Measurements from ENCODE around the gene LRP2BP.

The LRP2BP gene

DNA sequence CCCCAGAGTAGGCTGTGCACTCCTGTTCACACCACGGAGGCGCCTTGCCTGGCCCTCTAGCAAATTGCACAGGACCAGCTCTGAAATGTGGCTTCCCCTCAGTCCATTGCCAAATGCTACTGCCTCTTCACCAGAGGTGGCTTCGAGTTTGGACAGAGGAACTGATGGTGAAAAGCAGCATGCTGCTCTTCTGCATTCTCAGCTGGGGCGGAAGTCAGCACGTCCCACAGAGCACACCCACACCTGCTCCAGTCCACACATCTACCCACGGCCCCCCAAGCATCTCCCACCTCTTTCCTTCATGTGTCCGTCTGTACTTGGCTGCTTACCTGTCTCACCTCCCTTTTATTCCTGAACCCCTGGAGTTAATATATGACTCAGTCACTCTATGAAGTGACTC lies 43.5 kb downstream of the LRP2BP start:
- no peak overlapping the region for H3K4me3 ChIP-seq (ENCODE audit: low read depth, low read length)
- TF ChIP-seq, protein P1, sequence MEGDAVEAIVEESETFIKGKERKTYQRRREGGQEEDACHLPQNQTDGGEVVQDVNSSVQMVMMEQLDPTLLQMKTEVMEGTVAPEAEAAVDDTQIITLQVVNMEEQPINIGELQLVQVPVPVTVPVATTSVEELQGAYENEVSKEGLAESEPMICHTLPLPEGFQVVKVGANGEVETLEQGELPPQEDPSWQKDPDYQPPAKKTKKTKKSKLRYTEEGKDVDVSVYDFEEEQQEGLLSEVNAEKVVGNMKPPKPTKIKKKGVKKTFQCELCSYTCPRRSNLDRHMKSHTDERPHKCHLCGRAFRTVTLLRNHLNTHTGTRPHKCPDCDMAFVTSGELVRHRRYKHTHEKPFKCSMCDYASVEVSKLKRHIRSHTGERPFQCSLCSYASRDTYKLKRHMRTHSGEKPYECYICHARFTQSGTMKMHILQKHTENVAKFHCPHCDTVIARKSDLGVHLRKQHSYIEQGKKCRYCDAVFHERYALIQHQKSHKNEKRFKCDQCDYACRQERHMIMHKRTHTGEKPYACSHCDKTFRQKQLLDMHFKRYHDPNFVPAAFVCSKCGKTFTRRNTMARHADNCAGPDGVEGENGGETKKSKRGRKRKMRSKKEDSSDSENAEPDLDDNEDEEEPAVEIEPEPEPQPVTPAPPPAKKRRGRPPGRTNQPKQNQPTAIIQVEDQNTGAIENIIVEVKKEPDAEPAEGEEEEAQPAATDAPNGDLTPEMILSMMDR (IDR thresholded peaks at IDR 0.05; ENCODE audit: low read depth, low read length): no peak

DNA sequence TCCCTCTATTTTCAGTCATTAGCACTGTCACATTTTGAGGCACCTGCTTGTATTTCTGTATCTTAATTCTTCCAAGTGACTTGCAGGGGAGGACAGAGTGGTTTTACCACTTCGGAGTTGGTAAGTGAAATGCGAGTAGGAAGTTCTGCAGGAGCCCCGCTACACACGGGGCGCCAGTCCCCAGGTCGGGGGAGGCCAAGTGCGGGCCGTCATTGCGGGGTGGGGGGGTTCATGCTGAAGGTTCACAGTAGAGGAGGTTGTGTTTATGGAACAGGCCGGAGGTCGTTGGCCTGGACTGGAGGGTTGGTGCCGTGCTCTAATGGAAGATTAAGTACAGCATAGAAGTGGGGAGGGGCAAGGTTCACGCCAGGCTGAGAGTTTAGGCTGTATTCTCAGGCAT lies 44.0 kb downstream of the LRP2BP start:
- no peak overlapping the region for H3K4me3 ChIP-seq (ENCODE audit: low read depth, low read length)
- TF ChIP-seq, protein P1 (IDR thresholded peaks at IDR 0.05; ENCODE audit: low read depth, low read length): no peak

DNA sequence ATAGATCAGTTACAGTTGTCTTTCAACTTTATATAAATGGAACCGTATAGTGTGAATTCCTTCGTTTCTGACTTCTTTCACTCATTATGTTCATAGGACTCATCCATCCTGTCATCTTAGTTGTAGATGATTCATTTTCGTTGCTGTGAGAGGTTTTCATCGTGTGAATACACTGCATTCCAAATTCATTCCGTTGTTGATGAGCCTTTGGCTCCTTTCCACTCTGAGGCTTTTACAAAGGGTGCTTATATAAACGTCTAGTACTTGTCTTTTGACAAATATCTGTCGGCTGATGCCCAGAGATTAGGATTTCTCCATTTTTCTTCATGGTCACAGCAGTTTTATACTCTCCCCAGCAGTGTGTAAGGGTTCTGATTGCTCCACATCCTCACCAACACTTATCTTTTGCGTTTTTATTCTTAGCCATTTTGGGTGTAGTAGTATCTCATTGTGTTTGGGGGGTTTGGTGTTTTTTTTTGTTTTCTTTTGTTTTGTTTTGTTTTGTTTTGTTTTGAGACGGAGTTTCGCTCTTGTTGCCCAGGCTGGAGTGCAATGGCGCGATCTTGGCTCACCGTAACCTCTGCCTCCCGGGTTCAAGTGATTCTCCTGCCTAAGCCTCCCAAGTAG lies 48.6 kb downstream of the LRP2BP start:
- TF ChIP-seq, protein P1 (IDR thresholded peaks at IDR 0.05; ENCODE audit: low read depth, low read length): no peak

DNA sequence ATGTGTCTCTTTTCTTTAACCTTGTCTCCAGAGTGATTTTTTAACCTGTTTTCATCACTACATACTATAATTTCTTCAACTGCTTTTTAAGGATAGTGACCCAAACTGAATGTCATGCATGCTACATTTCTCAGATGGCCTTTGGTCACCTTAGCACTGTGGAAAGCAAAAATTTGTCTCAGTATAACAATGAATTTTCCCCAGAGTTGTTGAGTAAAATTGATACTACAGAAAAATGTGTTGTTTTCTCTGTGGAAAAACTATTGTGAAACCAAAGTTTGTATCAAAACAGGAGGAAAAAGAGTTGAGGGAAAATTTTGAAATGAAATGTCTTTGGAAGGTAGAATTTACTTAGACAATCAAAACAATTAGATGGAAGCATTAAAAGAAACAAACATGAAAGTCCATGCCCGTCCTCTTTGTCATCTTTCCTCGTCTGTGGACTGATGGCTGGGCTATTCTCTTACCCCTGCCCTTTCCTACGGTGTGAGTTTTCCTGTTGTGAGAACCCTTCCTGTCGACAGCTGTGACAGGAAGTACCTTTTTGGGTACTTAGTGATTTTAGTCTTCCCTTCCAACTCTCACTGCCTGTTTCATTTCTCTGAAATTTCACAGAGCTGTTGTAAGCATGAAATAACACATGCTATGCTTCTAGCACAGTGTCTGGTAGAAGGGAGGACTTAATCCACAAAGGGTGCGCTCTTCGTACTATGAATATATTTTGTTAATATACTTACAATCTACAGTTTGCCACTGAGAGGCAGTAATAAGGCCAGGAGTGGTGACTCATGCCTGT lies 50.8 kb downstream of the LRP2BP start:
- no peak overlapping the region for H3K4me3 ChIP-seq (ENCODE audit: low read depth, low read length)
- TF ChIP-seq, protein P1 (IDR thresholded peaks at IDR 0.05; ENCODE audit: low read depth, low read length): no peak

More for the DNA sequence above, 48.6 kb downstream of the LRP2BP start:
- H3K4me3 ChIP-seq (ENCODE audit: low read depth, low read length): no peak overlapping the region

DNA sequence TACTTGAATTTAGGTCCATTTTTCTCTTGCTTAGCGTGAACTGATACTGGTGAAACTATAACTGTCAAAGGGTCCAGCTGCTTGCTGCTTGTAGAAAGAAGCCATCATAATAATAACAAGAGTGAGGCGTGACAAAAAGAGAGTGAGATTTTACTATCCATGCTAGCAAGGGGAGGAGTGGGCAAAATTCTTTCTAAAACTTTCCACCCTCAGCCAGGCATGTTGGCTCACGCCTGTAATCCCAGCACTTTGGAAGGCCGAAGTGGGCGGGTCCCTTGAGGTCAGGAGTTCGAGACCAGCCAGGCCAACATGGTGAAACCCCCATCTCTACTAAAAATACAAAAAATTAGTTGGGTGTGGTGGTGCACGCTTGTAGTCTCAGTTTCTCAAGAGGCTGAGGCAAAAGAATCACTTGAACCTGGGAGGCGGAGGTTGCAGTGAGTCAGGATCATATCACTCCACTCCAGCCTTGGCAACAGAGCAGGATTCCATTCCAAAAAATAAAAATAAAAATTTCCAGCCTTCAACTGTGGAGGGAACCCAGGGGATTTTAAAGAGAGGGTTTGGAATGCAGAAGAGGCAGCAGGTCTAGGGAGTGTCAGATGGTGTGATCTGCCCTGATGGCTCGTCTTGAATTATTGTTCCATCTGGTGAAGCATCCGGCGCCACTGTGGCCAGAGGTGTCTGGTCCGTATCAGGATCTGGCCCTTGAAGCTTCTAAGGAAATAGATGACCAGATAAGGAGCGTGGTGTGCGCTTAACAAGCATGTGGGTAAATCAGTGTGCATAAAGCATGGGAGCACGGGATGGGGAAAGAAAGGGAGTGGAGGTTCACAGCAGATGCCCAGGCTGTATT lies 51.8 kb downstream of the LRP2BP start:
- H3K4me3 ChIP-seq (ENCODE audit: low read depth, low read length): no peak overlapping the region
- TF ChIP-seq, protein P1 (IDR thresholded peaks at IDR 0.05; ENCODE audit: low read depth, low read length): no peak

DNA sequence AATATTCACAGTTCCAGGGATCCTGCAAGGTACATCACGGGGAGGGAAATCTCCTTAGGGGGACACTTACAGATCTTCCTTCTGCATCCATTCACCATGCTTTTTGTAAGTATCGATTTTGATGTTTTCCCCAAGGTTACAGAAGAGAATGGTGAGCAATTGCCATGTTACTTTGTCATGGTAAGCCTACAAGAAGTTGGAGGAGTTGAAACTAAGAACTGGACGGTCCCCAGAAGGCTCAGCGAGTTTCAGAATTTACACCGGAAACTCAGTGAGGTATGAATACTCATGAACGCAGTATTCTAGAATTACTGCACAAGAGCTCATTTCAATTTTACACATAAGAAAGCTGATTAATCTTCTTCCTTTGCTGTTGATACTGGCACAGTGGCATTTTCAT lies 53.9 kb downstream of the LRP2BP start:
- no peak overlapping the region for H3K4me3 ChIP-seq (ENCODE audit: low read depth, low read length)
- TF ChIP-seq, protein P1 (IDR thresholded peaks at IDR 0.05; ENCODE audit: low read depth, low read length): no peak
